Suprapubic skin (tissue), 3 donors: ENCODE results near the gene GFY.

ENCODE experiments used
- POLR2A ChIP-seq, 2 donors: fragments of 450-650 bp; IDR thresholded peaks; one replicate each; pipeline ENCODE4 v1.6.1; 2017; ENCODE audit warnings: antibody characterized with exemption in 2 of 2, mild to moderate bottlenecking in 2 of 2, moderate library complexity in 2 of 2
- TF ChIP-seq, protein P1 (sequence below), 2 donors: fragments of 200-600 bp in 1 of 2; fragments of 450-650 bp in 1 of 2; sonication (generic) in 1 of 2; IDR thresholded peaks; one replicate each; pipeline ENCODE4 v1.5.1; 2016 to 2019; ENCODE audit warnings: antibody characterized with exemption in 2 of 2, mild to moderate bottlenecking in 1 of 2, moderate library complexity in 1 of 2

DNA sequence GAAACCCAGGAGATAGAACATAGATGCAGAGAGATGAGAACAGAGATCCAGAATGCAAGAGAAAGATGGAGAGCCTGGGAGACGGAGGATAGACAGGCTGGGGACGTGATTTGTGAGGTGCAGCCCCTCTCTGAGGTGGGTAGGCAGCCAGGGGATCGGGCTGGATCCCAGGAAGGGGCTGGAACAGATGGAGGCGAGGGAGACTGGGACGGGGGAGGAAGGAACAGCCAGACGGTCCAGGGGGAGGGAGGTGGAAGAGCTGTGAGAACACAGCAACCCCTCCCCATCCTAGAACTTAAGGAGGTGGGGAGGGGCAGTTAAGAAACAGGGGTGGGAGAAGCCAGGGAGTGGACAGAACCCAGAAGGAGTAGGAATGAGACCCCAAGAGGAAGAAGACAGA is 13.1 kb downstream of the GFY start:
- TF ChIP-seq, protein P1, sequence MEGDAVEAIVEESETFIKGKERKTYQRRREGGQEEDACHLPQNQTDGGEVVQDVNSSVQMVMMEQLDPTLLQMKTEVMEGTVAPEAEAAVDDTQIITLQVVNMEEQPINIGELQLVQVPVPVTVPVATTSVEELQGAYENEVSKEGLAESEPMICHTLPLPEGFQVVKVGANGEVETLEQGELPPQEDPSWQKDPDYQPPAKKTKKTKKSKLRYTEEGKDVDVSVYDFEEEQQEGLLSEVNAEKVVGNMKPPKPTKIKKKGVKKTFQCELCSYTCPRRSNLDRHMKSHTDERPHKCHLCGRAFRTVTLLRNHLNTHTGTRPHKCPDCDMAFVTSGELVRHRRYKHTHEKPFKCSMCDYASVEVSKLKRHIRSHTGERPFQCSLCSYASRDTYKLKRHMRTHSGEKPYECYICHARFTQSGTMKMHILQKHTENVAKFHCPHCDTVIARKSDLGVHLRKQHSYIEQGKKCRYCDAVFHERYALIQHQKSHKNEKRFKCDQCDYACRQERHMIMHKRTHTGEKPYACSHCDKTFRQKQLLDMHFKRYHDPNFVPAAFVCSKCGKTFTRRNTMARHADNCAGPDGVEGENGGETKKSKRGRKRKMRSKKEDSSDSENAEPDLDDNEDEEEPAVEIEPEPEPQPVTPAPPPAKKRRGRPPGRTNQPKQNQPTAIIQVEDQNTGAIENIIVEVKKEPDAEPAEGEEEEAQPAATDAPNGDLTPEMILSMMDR (IDR thresholded peaks at IDR 0.05), result no peak
- TF ChIP-seq POLR2A (IDR thresholded peaks at IDR 0.05), result no peak
